NCI-H446 (cell line): ENCODE data around the gene MRLN.

Experiments
- DNase-seq, 2 experiments: peaks; one replicate each; lab custom pipeline; 2025; lab: John Stamatoyannopoulos, UW

MRLN gene

GRCh38 chr10:59705931-59706330, 47.3 kb downstream of the MRLN start:
- DNase-seq, result no peak

- no peak for DNase-seq
Measured at GRCh38 chr10:59704630-59705029, 48.6 kb downstream of the MRLN start.

GRCh38 chr10:59702347-59702746, 50.9 kb downstream of the MRLN start:
- DNase-seq, result no peak

GRCh38 chr10:59700709-59701108, 52.5 kb downstream of the MRLN start:
- no peak for DNase-seq

GRCh38 chr10:59698326-59698725, 54.9 kb downstream of the MRLN start:
- DNase-seq, result no peak

DNA sequence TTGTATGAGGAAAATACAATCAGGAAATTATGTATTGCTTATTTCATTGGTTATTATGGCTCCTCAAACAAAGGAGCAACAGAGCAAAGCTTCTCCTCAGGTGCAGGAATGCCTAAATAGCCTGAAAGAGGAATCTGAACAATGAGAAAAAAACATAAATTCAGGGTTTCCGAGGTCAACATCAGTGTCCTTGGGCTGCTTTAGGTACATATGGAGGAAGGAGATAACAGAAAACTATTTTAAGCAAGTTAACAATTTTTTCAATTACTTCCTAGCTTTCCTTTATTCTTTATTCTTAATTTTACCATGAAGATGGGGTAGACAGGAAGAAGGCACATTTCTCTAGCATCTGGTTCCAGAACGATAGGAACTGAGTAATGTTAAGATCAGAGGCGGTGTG, 57.6 kb downstream of the MRLN start:
- DNase-seq, result no peak

- DNase-seq, result no peak
Measured at GRCh38 chr10:59694936-59695335, 58.3 kb downstream of the MRLN start.

DNA sequence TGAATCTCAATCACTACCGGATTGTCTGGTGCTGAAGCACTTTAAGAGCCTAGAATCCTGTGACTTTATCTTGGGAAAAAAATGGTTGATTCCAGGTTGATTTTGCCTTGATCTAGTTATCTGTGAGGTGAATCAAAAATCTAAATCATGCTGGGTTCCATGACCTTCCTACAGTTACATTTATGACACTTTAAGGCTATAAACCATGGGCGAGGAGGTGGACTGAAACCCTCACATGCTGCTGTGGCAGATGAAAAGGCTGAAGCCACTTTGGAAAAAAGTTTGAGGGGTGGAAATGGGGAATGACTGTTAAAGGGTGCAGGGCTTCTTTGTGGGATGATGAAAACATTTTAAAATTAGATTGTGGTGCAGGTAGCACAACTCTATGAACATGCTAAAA, 61.1 kb downstream of the MRLN start:
- no peak for DNase-seq

GRCh38 chr10:59688921-59689351, 64.3 kb downstream of the MRLN start:
- no peak for DNase-seq

GRCh38 chr10:59687657-59688056, 65.6 kb downstream of the MRLN start:
- no peak for DNase-seq
